HepG2 (cell line): ENCODE data around the gene ANG. TPM values are rescaled to one million over a fixed set of nuclear protein-coding genes. Genes with fewer than 3 reads are reported as not detected.

Experiments used
- ATAD3A ChIP-seq: sonication (generic); formaldehyde crosslinking; IDR thresholded peaks from 2 replicates; pipeline ENCODE4 v1.4.0; 2020; ENCODE audit warnings: missing genetic modification reagents
- CEBPG ChIP-seq: IDR thresholded peaks from 2 replicates; pipeline ENCODE4 v1.6.1; 2016
- CSRNP1 ChIP-seq: sonication (generic); formaldehyde crosslinking; IDR thresholded peaks from 2 replicates; pipeline ENCODE4 v1.8.1; 2023; ENCODE audit warnings: mild to moderate bottlenecking, missing genetic modification reagents
- E2F5 ChIP-seq: sonication (generic); formaldehyde crosslinking; conservative IDR thresholded peaks from 2 replicates; pipeline ENCODE4 v1.4.0; 2020; ENCODE audit warnings: missing genetic modification reagents
- EEA1 ChIP-seq: sonication (generic); formaldehyde crosslinking; IDR thresholded peaks from 2 replicates; pipeline ENCODE4 v1.5.1; 2020; ENCODE audit warnings: mild to moderate bottlenecking, missing genetic modification reagents, borderline replicate concordance
- EP300 ChIP-seq, 3 experiments: sonication (generic) in 1 of 3; formaldehyde crosslinking in 1 of 3; IDR thresholded peaks; 2 replicates each; pipeline versions ENCODE4 v1.5.1 to v1.6.1; 2011 to 2020; ENCODE audit warnings: low read depth in 2 of 3, low read length in 2 of 3, borderline replicate concordance in 1 of 3, improper control_type of control experiment in 1 of 3, mild to moderate bottlenecking in 1 of 3, missing genetic modification reagents in 1 of 3, moderate library complexity in 1 of 3
- IKZF5 ChIP-seq: IDR thresholded peaks from 2 replicates; pipeline ENCODE4 v1.6.1; 2018; ENCODE audit warnings: missing genetic modification reagents, mild to moderate bottlenecking, missing compliant biosample characterization
- KDM5B ChIP-seq: sonication (generic); formaldehyde crosslinking; IDR thresholded peaks from 2 replicates; pipeline ENCODE4 v1.4.0; 2020; ENCODE audit warnings: missing genetic modification reagents, mild to moderate bottlenecking, borderline replicate concordance
- MTA1 ChIP-seq: sonication (generic); formaldehyde crosslinking; IDR thresholded peaks from 2 replicates; pipeline ENCODE4 v1.4.0; 2020; ENCODE audit warnings: missing genetic modification reagents, mild to moderate bottlenecking, borderline replicate concordance
- PAXIP1 ChIP-seq: sonication (generic); formaldehyde crosslinking; conservative IDR thresholded peaks from 2 replicates; pipeline ENCODE4 v1.4.0; 2020; ENCODE audit warnings: mild to moderate bottlenecking, missing genetic modification reagents, moderate library complexity
- SCMH1 ChIP-seq: sonication (generic); formaldehyde crosslinking; IDR thresholded peaks from 2 replicates; pipeline ENCODE4 v1.9.0; 2021; ENCODE audit warnings: missing genetic modification reagents, mild to moderate bottlenecking, borderline replicate concordance
- TEAD2 ChIP-seq: sonication (generic); formaldehyde crosslinking; IDR thresholded peaks from 2 replicates; pipeline ENCODE4 v1.9.0; 2021; ENCODE audit warnings: missing genetic modification reagents
- YEATS2 ChIP-seq: sonication (generic); formaldehyde crosslinking; IDR thresholded peaks from 2 replicates; pipeline ENCODE4 v1.4.0; 2020; ENCODE audit warnings: missing genetic modification reagents, borderline replicate concordance
- ZBTB25 ChIP-seq: IDR thresholded peaks from 2 replicates; pipeline ENCODE4 v1.6.1; 2018; ENCODE audit warnings: missing genetic modification reagents
- ZNF644 ChIP-seq: IDR thresholded peaks from 2 replicates; pipeline ENCODE4 v1.6.1; 2016; ENCODE audit warnings: low read depth
- polyA plus RNA-seq, 8 experiments: library from polyadenylated mRNA; depleted of rRNA in 3 of 8; stranded (reverse) in 7 of 8; unstranded in 1 of 8; fragments of >200 nt; fragmentation: Illumina TruSeq in 4 of 8; extraction: Trizol in 4 of 8; gene quantifications; 2 replicates each; pipeline versions ENCODE4 v1.2.1 to v1.2.3, GENCODE V29; 2011 to 2016; ENCODE audit warnings: low read depth in 4 of 8, missing spikeins in 1 of 8, mixed read lengths in 1 of 8; ENCODE audit not compliant: insufficient read depth in 1 of 8
- total RNA-seq, 5 experiments: library from RNA; depleted of rRNA; stranded (reverse); fragments of >200 nt; fragmentation: Illumina TruSeq; extraction: Trizol; gene quantifications; 2 replicates each; pipeline ENCODE4 v1.2.3, GENCODE V29; 2016; ENCODE audit warnings: low read depth in 1 of 5

The ANG gene
- total and polyA plus RNA-seq, 2 of the 13 experiments (the other 11 are each of a cell fraction or from before 2014, with no cell fraction given): 83.6 to 401 TPM

- TF ChIP-seq EEA1 (CRISPR knock-in tag) (no peak), ZBTB25 (CRISPR knock-in tag) (peak; percentile 14), SCMH1 (CRISPR knock-in tag) (no peak), IKZF5 (CRISPR knock-in tag) (peak; percentile 66; the same call in 1 of the 2 replicates), CEBPG (CRISPR knock-in tag) (peak; percentile 88), PAXIP1 (CRISPR knock-in tag) (peak; percentile 80), ZNF644 (CRISPR knock-in tag) (peak; percentile 74; the same call in 1 of the 2 replicates), YEATS2 (CRISPR knock-in tag) (no peak), KDM5B (CRISPR knock-in tag) (no peak), EP300 (IDR thresholded peaks at IDR 0.05; ENCODE audit: low read depth in 2 of 2, low read length in 2 of 2) (peak in 1 of 2 experiments; percentile 85; a peak in 2 of 4 replicates), EP300 (CRISPR knock-in tag; IDR thresholded peaks at IDR 0.05; ENCODE audit: borderline replicate concordance) (peak; percentile 67; the same call in 1 of the 2 replicates), CSRNP1 (no peak), E2F5 (CRISPR knock-in tag) (no peak), MTA1 (CRISPR knock-in tag) (peak; percentile 45; the same call in 1 of the 2 replicates), TEAD2 (CRISPR knock-in tag) (no peak), ATAD3A (CRISPR knock-in tag) (no peak)
These were observed 1.0 kb upstream of the ANG start (continued) for GRCh38 chr14:20687362-20688166.
